LHCN-M2 (cell line): ENCODE measurements around the gene PRPSAP1. TPM values are rescaled to one million over a fixed set of nuclear protein-coding genes. Genes with fewer than 3 reads are reported as not detected.
"Not testable (repeated sequence)": the region's sequence is repeated elsewhere in the genome, so short reads cannot be mapped to it uniquely, and the experiment has no call there.

Source experiments
- DNase-seq: peaks from one replicate; pipeline ENCODE4 v3.0.0-alpha.2; 2012; ENCODE audit warnings: low read depth
- total RNA-seq: library from RNA; depleted of rRNA; stranded (reverse); fragments of >200 nt; gene quantifications from 2 replicates; pipeline ENCODE4 v1.2.3, GENCODE V29; 2014

Gene PRPSAP1
- total RNA-seq, 1 experiment from 2014 or later: 47.8 TPM

DNA sequence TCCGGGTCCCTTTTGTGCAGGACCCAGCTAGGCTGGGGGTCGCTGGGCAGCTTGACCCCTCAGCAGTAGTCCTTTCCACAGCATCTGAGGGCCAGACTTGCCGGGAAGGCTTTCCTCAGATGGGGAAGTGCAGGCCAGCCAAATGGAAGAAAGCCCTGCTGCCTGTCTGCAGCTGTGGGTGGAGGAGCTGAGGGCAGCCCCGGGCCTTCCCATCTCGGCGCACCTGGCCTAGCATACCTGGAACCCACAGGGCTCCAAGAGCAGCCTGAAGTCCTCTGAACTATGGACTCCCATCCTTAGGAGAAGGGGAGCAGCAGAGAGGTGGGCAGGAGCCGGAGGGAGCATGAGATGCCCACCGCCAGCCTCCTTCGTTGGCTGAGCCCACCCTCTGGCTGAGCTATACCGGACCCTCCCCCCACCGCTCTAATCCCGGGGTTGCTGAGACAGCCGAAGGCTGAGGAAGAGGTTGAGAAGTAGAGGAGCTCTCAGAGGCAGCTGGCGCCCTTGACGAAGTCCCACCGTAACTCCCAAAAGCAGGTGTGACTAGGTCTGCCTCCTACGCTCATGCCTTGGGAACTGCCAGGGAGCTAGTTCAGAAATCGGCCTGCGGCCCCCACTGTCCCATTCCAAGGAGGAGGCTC, 75.3 kb downstream of the PRPSAP1 start:
- no peak for DNase-seq

DNA sequence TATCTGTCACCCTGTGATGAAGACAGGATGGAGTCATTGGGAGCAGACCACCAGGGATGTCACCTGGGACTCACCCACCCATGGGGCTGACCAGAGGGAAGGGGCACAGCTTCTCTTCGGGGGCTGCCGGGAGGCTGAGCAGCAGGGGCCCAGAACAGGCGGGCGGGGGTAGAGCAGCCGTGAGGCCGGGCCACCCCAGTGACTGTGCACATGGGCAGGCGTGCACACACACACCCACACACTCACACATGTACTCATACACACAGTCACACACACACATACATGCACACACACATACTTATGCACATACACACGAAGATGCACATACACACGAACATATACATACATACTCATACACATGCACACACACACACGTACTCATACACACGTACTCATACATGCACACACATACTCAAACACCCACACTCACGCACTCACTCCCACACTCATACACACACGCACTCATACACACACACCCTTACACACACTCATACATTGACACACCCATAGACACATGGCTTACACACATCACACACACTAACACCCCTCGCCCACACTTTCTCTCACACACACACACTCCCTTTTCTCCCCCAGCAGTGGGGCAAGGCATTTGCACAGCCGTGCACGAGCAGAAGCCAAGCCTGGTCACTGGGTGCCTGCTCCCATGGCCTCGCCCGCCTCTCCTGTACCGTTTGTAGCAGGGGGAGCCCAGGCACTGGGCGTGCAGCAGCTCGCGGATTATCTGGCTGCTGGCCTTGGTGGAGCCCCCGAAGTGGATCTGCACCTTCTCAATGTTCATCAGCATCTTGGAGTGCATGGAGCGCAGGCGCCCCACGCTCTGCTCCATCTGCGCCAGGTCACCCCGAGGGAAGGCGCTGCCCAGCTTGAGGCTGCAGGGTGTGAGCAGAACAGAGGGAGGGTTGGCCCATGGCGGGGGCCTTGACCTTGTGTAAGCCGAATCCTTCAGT, 76.1 kb downstream of the PRPSAP1 start:
- no peak for DNase-seq

GRCh38 chr17:76276461-76277299, 77.0 kb downstream of the PRPSAP1 start:
- no peak for DNase-seq

GRCh38 chr17:76276069-76276431, 77.7 kb downstream of the PRPSAP1 start:
- no peak for DNase-seq

GRCh38 chr17:76275382-76276068, 78.2 kb downstream of the PRPSAP1 start:
- no peak for DNase-seq

GRCh38 chr17:76274112-76274956, 79.4 kb downstream of the PRPSAP1 start:
- no peak for DNase-seq

- no peak for DNase-seq
These were observed 80.1 kb downstream of the PRPSAP1 start for GRCh38 chr17:76273445-76274111.

DNA sequence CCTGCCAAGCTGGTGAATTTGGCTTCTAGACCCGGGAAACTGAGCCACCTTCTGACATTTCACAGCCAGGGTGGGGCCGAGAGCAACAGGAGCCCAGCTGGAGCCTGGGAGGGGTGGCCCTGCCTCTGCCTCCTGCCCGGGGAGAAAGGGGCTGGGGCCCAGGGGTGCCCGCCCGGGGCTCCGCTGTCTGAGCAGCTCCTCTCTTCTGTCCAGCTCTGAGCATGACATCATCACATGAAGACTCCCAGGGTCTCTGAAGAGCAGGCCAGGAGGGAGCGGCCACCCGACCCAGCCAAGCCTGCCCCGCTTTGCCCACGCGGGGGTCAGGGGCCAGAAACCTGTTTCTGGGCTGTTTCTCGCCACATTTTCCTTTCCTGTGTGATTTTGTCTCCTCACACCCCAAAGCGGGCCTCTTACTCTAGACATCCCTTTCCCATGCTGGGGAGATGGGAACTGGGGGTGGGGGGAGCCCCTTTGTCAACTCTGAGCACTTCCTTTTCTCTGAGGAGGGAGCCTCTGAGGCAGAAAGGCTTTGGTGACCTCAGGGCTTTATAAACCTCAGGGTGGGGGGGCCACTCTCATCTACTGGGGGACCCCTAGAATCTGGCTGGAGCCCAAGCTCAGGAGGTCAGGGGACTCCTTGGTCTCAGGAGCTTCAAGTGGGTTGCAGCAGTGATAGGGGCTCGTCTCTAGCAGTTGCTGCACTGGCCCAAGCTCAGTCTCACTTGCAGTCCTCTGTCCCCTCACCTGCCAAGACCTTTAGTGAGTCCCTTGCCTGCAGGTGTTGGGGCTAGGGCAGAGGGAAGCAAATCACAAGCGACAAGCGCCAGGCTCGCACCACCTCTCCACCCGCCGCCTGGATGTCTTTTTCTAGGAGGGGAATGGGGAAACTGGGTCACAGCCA, 80.9 kb downstream of the PRPSAP1 start:
- no peak for DNase-seq

- DNase-seq: no peak
These were observed 81.8 kb downstream of the PRPSAP1 start for GRCh38 chr17:76271669-76272540.

DNA sequence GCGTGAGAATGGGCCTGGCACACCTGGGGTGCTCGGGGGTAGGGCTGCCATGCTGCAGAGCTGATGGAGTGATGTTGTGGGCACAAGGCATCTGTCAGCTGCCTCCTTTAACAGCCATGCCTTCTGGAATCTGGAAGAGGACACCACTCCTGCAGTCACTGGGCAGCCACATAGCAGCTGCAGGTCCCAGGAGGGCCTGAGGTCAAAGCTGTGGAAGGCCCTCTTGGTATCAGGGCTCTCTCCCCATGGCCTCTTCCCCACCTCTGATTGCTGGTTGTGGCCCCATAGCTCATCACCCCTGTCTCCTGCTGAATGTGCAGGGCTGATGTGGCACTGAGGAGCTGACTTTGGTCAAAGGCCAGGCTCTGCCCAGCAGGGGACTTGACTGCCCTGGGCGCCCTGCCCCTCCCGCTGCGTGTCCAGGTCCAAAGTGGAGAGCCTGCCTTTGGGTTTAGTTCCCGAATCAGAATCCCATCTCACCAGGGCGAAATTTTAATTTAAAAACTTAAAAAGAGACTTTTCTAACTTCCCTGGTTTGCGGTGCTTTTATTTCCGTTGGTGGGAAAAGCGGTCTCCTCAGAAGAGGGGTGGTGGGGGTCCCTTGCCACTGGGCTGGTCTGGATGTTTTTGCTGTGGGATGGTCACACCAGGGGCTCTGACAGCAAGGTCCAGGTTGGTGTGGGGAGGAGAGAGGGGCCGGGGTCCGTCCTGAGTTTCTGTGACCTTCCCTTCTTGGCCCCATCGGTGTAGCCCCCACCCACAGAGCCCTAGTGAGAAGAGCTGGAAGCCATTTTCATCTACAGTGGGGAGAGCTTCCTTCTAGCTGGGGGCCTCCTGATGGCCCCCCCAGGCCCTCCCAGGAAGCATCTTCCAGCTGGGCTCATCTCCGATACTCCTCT, 82.7 kb downstream of the PRPSAP1 start:
- DNase-seq: peak; percentile 81

DNA sequence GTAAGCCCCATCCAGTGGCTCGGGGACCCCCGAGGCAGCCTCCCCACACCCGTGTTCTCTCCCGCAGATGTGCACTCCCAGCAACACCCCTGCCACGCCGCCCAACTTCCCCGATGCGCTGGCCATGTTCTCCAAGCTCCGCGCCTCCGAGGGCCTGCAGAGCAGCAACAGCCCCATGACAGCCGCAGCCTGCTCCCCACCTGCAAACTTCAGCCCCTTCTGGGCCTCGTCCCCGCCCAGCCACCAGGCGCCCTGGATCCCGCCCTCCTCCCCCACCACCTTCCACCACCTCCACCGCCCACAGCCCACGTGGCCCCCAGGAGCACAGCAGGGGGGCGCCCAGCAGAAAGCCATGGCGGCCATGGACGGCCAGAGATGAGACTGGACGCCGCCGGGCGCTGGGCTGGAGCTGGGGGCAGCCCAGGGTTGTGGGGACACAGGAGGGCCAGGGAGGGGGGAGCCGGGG, 83.6 kb downstream of the PRPSAP1 start:
- DNase-seq: no peak

DNA sequence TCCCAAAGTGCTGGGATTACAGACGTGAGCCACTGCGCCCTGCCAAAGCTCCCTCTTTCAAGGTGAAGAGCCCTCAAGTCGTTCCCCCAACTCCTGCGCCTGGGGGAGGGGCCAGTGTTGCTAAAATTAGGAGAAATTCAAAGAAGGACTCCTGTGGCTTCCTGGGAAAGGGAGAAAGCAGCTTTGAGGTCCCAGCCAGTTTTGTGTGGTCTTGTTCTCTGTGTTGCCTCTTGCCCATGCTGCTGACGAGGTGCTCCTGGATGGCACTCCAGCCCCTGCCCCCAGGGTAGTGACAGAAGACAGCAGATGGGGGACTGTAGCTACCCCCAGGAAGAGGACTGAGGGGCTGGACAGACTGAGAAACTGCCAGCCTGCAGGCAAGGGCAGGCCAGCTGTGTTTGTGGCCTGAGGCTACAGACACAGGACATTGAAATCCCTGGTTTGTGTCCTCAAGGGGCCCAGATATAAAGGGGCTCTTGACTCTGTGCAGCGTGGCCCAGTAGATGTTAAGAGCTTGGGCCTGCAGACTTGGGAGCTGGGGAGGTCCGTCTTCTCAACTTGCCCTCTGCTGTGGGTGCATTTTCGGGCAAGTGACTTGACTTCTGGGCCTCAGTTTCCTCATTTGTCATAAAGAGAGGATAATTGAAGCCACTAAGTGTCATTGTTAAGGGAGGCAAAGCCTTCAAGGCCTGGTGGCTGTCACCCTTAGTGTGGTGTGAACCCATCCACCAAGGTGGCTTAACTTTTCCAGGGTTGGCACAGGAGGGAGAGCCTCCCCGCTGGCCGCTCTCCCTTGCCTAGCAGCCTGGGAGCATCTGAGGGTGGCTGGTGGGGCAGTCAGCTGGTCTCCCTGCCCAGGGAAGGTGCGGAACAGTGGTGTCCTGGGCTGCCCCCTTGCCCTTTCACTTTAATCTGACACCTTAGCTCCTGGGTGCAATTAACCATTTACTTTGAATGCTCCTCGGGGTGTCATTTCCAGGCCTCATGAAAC, 84.4 kb downstream of the PRPSAP1 start:
- no peak for DNase-seq

DNA sequence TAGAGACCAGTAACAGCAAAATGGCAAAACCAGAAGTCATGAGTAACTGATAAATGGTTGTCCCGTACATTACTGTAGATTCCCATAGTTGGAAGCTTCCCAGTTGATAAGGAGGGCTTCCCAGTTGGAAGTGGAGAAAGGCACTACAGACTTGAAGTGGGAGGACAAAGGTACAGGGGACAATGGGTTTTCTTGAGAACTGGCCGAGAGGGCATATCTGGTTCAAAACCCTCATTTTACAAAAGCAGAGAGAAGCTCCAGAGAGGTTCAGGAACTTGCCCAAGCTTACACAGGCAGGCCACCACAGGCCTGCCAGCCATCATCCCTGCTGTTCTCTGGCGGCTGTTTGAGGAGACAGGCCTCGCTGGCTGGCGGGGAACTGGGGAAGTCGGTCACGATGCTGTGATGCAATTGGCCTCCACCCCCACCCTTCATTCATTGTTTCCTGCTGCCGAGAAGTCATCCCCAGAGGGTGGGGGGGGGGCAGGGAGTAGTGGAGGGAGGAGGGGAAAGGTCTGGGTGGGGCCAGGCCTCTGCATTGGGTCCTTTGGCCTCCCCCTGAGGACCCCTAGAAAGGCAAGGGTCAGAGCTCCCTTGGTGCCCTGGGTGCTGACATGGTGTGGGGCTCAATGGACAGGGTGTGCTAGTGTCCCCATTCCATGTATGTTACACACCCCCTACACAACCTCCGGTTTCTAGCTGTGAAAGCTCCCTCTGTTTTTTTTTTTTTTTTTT, 85.5 kb downstream of the PRPSAP1 start:
- peak; percentile 48 for DNase-seq

DNA sequence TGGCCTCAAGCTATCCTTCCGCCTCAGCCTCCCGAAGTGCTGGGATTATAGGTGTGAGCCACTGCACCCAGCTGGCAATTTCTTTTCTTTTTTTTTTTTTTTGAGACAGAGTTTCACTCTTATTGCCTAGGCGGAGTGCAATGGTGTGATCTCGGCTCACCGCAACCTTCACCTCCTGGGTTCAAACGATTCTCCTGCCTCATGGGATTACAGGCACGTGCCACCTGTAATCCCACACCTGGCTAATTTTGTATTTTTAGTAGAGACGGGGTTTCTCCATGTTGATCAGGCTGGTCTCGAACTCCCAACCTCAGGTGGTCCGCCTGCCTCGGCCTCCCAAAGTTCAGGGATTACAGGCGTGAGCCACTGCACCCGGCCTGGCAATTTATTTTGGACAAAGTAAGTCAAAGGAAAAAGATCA, 86.1 kb downstream of the PRPSAP1 start:
- not testable (repeated sequence) for DNase-seq
